Spleen (tissue), 11 donors: ENCODE data around the gene DNAJB2. TPM values are rescaled to one million over a fixed set of nuclear protein-coding genes. Genes with fewer than 3 reads are reported as not detected.

Experiments used
- DNase-seq: peaks from one replicate; pipeline ENCODE4 v3.0.0-alpha.2; 2020
- H3K27ac ChIP-seq, 8 donors: fragments of 200-600 bp; sonication (generic) in 7 of 8; 1 replicate in 4 of 8; 2 replicates in 4 of 8; pipeline versions ENCODE4 v1.5.0 to v1.8.0; 2016 to 2021; ENCODE audit warnings: inconsistent platforms in 4 of 8, mild to moderate bottlenecking in 4 of 8, moderate library complexity in 1 of 8
- H3K27me3 ChIP-seq, 7 donors: fragments of 200-600 bp; sonication (generic) in 6 of 7; replicated peaks in 1 of 7; 1 replicate in 4 of 7; 2 replicates in 3 of 7; pipeline versions ENCODE4 v1.5.0 to v1.8.0; 2016 to 2021; ENCODE audit warnings: inconsistent platforms in 3 of 7, mild to moderate bottlenecking in 1 of 7
- H3K36me3 ChIP-seq, 6 donors: fragments of 200-600 bp; sonication (generic) in 5 of 6; 1 replicate in 4 of 6; 2 replicates in 2 of 6; pipeline versions ENCODE4 v1.5.0 to v1.8.0; 2016 to 2021; ENCODE audit warnings: inconsistent platforms in 2 of 6
- H3K4me1 ChIP-seq, 6 donors: fragments of 200-600 bp; sonication (generic) in 5 of 6; 1 replicate in 3 of 6; 2 replicates in 3 of 6; pipeline versions ENCODE4 v1.5.0 to v1.8.0; 2016 to 2021; ENCODE audit warnings: inconsistent platforms in 3 of 6
- H3K4me3 ChIP-seq, 8 donors: fragments of 200-600 bp; sonication (generic) in 7 of 8; 1 replicate in 4 of 8; 2 replicates in 4 of 8; pipeline versions ENCODE4 v1.5.0 to v1.8.0; 2016 to 2021; ENCODE audit warnings: inconsistent platforms in 4 of 8, mild to moderate bottlenecking in 4 of 8, moderate library complexity in 2 of 8
- H3K9me3 ChIP-seq, 8 donors: fragments of 200-600 bp; sonication (generic) in 7 of 8; 1 replicate in 4 of 8; 2 replicates in 4 of 8; pipeline versions ENCODE4 v1.5.0 to v1.8.0; 2016 to 2021; ENCODE audit warnings: inconsistent platforms in 4 of 8
- POLR2A ChIP-seq, 3 donors: fragments of 450-650 bp; IDR thresholded peaks; one replicate each; pipeline ENCODE4 v1.5.1; 2017; ENCODE audit warnings: antibody characterized with exemption in 3 of 3, mild to moderate bottlenecking in 1 of 3
- POLR2AphosphoS5 ChIP-seq, 3 donors: sonication (generic); formaldehyde crosslinking; IDR thresholded peaks; one replicate each; pipeline ENCODE4 v1.5.1; 2017; ENCODE audit warnings: antibody characterized with exemption in 3 of 3
- WGBS, 5 donors: extraction: QIAGEN DNeasy Blood & Tissue Kit in 3 of 5; methylation state at CpG; one replicate each; pipeline versions ENCODE4 v1.1.5 to v1.1.7; 2013 to 2018; 5-methylcytosine and 5-hydroxymethylcytosine counted together
- intact Hi-C: fragments of 100-400 bp; cut with DNase I; formaldehyde crosslinking; loops from one replicate; pipeline ENCODE4 v1.15.0; 2023; ENCODE audit warnings: low total_unique reads
- microRNA-seq, 3 donors: library from miRNA; unstranded; fragments of <30 nt; microRNA quantifications; one replicate each; pipeline versions ENCODE4 to v1.1.0, GENCODE V29; 2019 to 2020
- polyA plus RNA-seq, 3 donors: library from polyadenylated mRNA; stranded (reverse); fragments of 200-250 nt; gene quantifications; one replicate each; pipeline ENCODE4 v1.2.1, GENCODE V29; 2013
- small RNA-seq, 4 donors: library from RNA; depleted of rRNA; stranded (forward); fragments of <200 nt; gene quantifications; one replicate each; pipeline ENCODE3, GENCODE V24; 2016
- total RNA-seq, 7 donors: library from RNA; depleted of rRNA in 3 of 7; stranded (reverse); fragments of >200 nt in 3 of 7; fragmentation: NEBNext Ultra II Directional in 4 of 7; extraction: Animal tissue kit (Norgen Biotek cat#: 25700) in 4 of 7; gene quantifications; one replicate each; pipeline versions ENCODE4 v1.1.0 to v1.2.1, GENCODE V29; 2016 to 2021
- TF ChIP-seq, protein P1 (sequence below), 11 experiments: fragments of 200-600 bp in 7 of 11; fragments of 450-650 bp in 4 of 11; sonication (generic) in 4 of 11; IDR thresholded peaks in 8 of 11; conservative IDR thresholded peaks in 3 of 11; 1 replicate in 7 of 11; 2 replicates in 4 of 11; pipeline versions ENCODE4 v1.4.0 to v1.8.0; 2016 to 2021; ENCODE audit warnings: antibody characterized with exemption in 11 of 11, inconsistent platforms in 4 of 11, mild to moderate bottlenecking in 1 of 11
- donor health status: healthy with polysubstance abuse.
- donor health status: DM: no; HTN: no; CAD: no; lungs with moderate emphysema.
- donor health status: DM: no; HTN: no; CAD: no.
- donor health status: Bipolar disorder and iron deficiency.
- donor health status: healthy.
- donor health status: DM: no; HTN: no; CAD: no.
- donor health status: DM: yes; HTN: yes; CAD: no.

The DNAJB2 gene
- total and polyA plus RNA-seq, 10 donors: 31.4 to 67.2 (median 53.6) TPM

GRCh38 chr2:219335373-219335786 is 56.2 kb downstream of the DNAJB2 start:
- no peak overlapping the region for H3K27ac ChIP-seq
- no peak overlapping the region for H3K4me3 ChIP-seq
- peaks cover 0 to 3% (median 0%) of the 10 kb centered on the region in 6 donors for H3K4me1 ChIP-seq
- WGBS, 5 donors: 26 to 55% (median 39%) methylated on average over 5 of the region's 5 CpGs
- peaks cover 3 to 69% (median 36%) of the 10 kb centered on the region in 7 donors for H3K27me3 ChIP-seq
- H3K9me3 ChIP-seq: peaks cover 0 to 24% (median 17%) of the 10 kb centered on the region in 8 donors
- intact Hi-C loops: no loop called here
- no peaks in the 10 kb centered on the region for H3K36me3 ChIP-seq
- DNase-seq: no peak
- TF ChIP-seq POLR2AphosphoS5 (IDR thresholded peaks at IDR 0.05) (no peak), POLR2A (IDR thresholded peaks at IDR 0.05) (no peak)
- TF ChIP-seq, protein P1, sequence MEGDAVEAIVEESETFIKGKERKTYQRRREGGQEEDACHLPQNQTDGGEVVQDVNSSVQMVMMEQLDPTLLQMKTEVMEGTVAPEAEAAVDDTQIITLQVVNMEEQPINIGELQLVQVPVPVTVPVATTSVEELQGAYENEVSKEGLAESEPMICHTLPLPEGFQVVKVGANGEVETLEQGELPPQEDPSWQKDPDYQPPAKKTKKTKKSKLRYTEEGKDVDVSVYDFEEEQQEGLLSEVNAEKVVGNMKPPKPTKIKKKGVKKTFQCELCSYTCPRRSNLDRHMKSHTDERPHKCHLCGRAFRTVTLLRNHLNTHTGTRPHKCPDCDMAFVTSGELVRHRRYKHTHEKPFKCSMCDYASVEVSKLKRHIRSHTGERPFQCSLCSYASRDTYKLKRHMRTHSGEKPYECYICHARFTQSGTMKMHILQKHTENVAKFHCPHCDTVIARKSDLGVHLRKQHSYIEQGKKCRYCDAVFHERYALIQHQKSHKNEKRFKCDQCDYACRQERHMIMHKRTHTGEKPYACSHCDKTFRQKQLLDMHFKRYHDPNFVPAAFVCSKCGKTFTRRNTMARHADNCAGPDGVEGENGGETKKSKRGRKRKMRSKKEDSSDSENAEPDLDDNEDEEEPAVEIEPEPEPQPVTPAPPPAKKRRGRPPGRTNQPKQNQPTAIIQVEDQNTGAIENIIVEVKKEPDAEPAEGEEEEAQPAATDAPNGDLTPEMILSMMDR (IDR thresholded peaks at IDR 0.05 in 8 of 11, conservative IDR thresholded peaks at IDR 0.05 in 3 of 11): no peak

Small RNA genes lying within 50 kb of the gene (microRNA-seq; reads per million reads assigned to microRNA genes)
- 0 reads per million in 3 donors for gene MIR153-1

Small RNA genes lying within 50 kb of the gene (small RNA-seq; reads per million reads assigned to genes)
- 0 to 0.35 (median 0.06) reads per million in 4 donors for gene MIR153-1

Other genes starting within 250 kb of the DNAJB2 start
- under 1 TPM in 1 of 7 donors, not detected in 6; 0.28 TPM for gene CFAP65, start 237.8 kb upstream of the DNAJB2 start, total RNA-seq
- gene CFAP65, start 237.8 kb upstream of the DNAJB2 start, polyA plus RNA-seq: not detected
- not detected for gene IHH, start 218.4 kb upstream of the DNAJB2 start, total RNA-seq
- gene IHH, start 218.4 kb upstream of the DNAJB2 start, polyA plus RNA-seq: under 1 TPM in 2 of 3 donors, not detected in 1; 0.06 to 0.13 TPM
- 10 to 100 TPM; 13.3 to 25.9 (median 16.6) TPM for gene NHEJ1, start 118.6 kb upstream of the DNAJB2 start, total RNA-seq
- gene NHEJ1, start 118.6 kb upstream of the DNAJB2 start, polyA plus RNA-seq: 1 to 10 TPM; 5.5 to 7.9 (median 7.8) TPM
- gene SLC23A3, start 109.3 kb upstream of the DNAJB2 start, total RNA-seq: 1 to 10 TPM; 1.5 to 5.0 (median 3.5) TPM
- 1 to 10 TPM; 1.2 to 2.2 (median 1.3) TPM for gene SLC23A3, start 109.3 kb upstream of the DNAJB2 start, polyA plus RNA-seq
- gene CNPPD1, start 102.4 kb upstream of the DNAJB2 start, total RNA-seq: 10 to 100 TPM; 51.3 to 80.8 (median 66.4) TPM
- 10 to 100 TPM; 53.5 to 65.2 (median 65.2) TPM for gene CNPPD1, start 102.4 kb upstream of the DNAJB2 start, polyA plus RNA-seq
- 100 to 1,000 TPM in 2 of 7 donors, 10 to 100 TPM in 5; 51.5 to 101 (median 76.3) TPM for gene RETREG2, start 101.1 kb upstream of the DNAJB2 start, total RNA-seq
- gene RETREG2, start 101.1 kb upstream of the DNAJB2 start, polyA plus RNA-seq: 10 to 100 TPM; 30.0 to 47.2 (median 32.8) TPM
- gene ZFAND2B, start 72.6 kb upstream of the DNAJB2 start, total RNA-seq: 10 to 100 TPM; 46.3 to 77.7 (median 49.8) TPM
- gene ZFAND2B, start 72.6 kb upstream of the DNAJB2 start, polyA plus RNA-seq: 10 to 100 TPM; 39.4 to 63.6 (median 55.0) TPM
- 10 to 100 TPM in 5 of 7 donors, 1 to 10 TPM in 2; 8.4 to 19.5 (median 11.4) TPM for gene ABCB6, start 60.4 kb upstream of the DNAJB2 start, total RNA-seq
- gene ABCB6, start 60.4 kb upstream of the DNAJB2 start, polyA plus RNA-seq: 10 to 100 TPM; 15.9 to 28.7 (median 28.0) TPM
- 10 to 100 TPM; 34.7 to 68.2 (median 47.2) TPM for gene ATG9A, start 49.7 kb upstream of the DNAJB2 start, total RNA-seq
- gene ATG9A, start 49.7 kb upstream of the DNAJB2 start, polyA plus RNA-seq: 10 to 100 TPM in 2 of 3 donors, 1 to 10 TPM in 1; 9.4 to 13.8 (median 12.6) TPM
- gene ANKZF1, start 49.6 kb upstream of the DNAJB2 start, total RNA-seq: 100 to 1,000 TPM in 1 of 7 donors, 10 to 100 TPM in 6; 68.3 to 141 (median 74.0) TPM
- 10 to 100 TPM; 30.5 to 70.2 (median 54.7) TPM for gene ANKZF1, start 49.6 kb upstream of the DNAJB2 start, polyA plus RNA-seq
- gene GLB1L, start 33.9 kb upstream of the DNAJB2 start, total RNA-seq: 1 to 10 TPM; 2.3 to 9.6 (median 8.9) TPM
- gene GLB1L, start 33.9 kb upstream of the DNAJB2 start, polyA plus RNA-seq: 1 to 10 TPM; 3.0 to 4.1 (median 3.6) TPM
- gene STK16, start 33.9 kb upstream of the DNAJB2 start, total RNA-seq: 10 to 100 TPM; 17.0 to 30.5 (median 22.8) TPM
- 10 to 100 TPM; 33.6 to 47.6 (median 44.2) TPM for gene STK16, start 33.9 kb upstream of the DNAJB2 start, polyA plus RNA-seq
- gene TUBA4B, start 26.1 kb upstream of the DNAJB2 start, total RNA-seq: not detected
- not detected for gene TUBA4B, start 26.1 kb upstream of the DNAJB2 start, polyA plus RNA-seq
- 100 to 1,000 TPM in 1 of 7 donors, 10 to 100 TPM in 6; 60.2 to 120 (median 73.4) TPM for gene TUBA4A, start 25.4 kb upstream of the DNAJB2 start, total RNA-seq
- 10 to 100 TPM; 70.6 to 89.2 (median 73.4) TPM for gene TUBA4A, start 25.4 kb upstream of the DNAJB2 start, polyA plus RNA-seq
- gene PTPRN, start 30.0 kb downstream of the DNAJB2 start, total RNA-seq: not detected
- gene PTPRN, start 30.0 kb downstream of the DNAJB2 start, polyA plus RNA-seq: under 1 TPM in 2 of 3 donors, not detected in 1; 0.06 to 0.12 TPM
- gene RESP18, start 53.4 kb downstream of the DNAJB2 start, total RNA-seq: under 1 TPM in 1 of 7 donors, not detected in 6; 0.83 TPM
- gene RESP18, start 53.4 kb downstream of the DNAJB2 start, polyA plus RNA-seq: not detected
- gene DNPEP, start 108.5 kb downstream of the DNAJB2 start, total RNA-seq: 10 to 100 TPM; 46.7 to 65.8 (median 59.2) TPM
- 10 to 100 TPM; 74.4 to 92.8 (median 91.7) TPM for gene DNPEP, start 108.5 kb downstream of the DNAJB2 start, polyA plus RNA-seq
- gene DES, start 139.0 kb downstream of the DNAJB2 start, total RNA-seq: 10 to 100 TPM in 3 of 7 donors, 1 to 10 TPM in 4; 4.3 to 18.1 (median 8.3) TPM
- gene DES, start 139.0 kb downstream of the DNAJB2 start, polyA plus RNA-seq: 10 to 100 TPM; 10.8 to 24.7 (median 14.1) TPM
- gene SPEG, start 155.5 kb downstream of the DNAJB2 start, total RNA-seq: 1 to 10 TPM in 6 of 7 donors, under 1 TPM in 1; 0.74 to 4.5 (median 2.3) TPM
- gene SPEG, start 155.5 kb downstream of the DNAJB2 start, polyA plus RNA-seq: 1 to 10 TPM; 4.4 to 8.2 (median 4.9) TPM
- 10 to 100 TPM; 21.2 to 45.5 (median 29.4) TPM for gene GMPPA, start 219.5 kb downstream of the DNAJB2 start, total RNA-seq
- 10 to 100 TPM; 27.4 to 43.3 (median 39.3) TPM for gene GMPPA, start 219.5 kb downstream of the DNAJB2 start, polyA plus RNA-seq
- gene ASIC4, start 235.1 kb downstream of the DNAJB2 start, total RNA-seq: under 1 TPM in 1 of 7 donors, not detected in 6; 0.32 TPM
- gene ASIC4, start 235.1 kb downstream of the DNAJB2 start, polyA plus RNA-seq: under 1 TPM; 0.04 to 0.06 (median 0.05) TPM